Cardiac septum (tissue), 1 donor: ENCODE results near the gene PNPLA2. TPM values are rescaled to one million over a fixed set of nuclear protein-coding genes. Genes with fewer than 3 reads are reported as not detected.

ENCODE experiments used
- DNase-seq: peaks from one replicate; pipeline ENCODE4 v3.0.0-alpha.2; 2020; ENCODE audit warnings: low spot score
- intact Hi-C: fragments of 100-400 bp; cut with DNase I; formaldehyde crosslinking; loops from one replicate; pipeline ENCODE4 v1.14.0; 2022
- total RNA-seq: library from RNA; stranded (reverse); fragmentation: NEBNext Ultra II Directional; extraction: Animal tissue kit (Norgen Biotek cat#: 25700); gene quantifications from one replicate; pipeline ENCODE4 v1.2.1, GENCODE V29; 2021
- donor health status: DM: no; HTN: no; CAD: no.

Gene PNPLA2
- total RNA-seq, 1 donor from 2014 or later: 209 TPM

DNA sequence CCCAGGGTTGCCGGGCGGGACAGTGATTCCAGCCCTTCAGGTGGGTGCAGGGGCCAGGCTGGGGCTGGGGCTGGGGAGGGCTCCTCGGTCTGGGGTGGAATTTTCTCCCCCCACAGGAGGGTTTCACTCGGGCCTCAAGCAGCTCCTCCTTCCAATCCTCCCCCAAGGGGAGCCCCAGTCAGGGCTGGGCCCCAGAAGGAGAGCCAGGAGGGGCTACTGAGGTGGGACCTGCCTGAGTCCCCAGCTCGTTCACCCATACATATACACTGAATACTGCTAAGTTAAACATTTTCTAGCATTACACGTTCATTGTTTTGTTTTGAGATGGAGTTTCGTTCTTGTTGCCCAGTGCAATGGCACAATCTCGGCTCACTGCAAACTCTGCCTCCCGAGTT is 7.5 kb downstream of the PNPLA2 start:
- DNase-seq: no peak
- intact Hi-C loops: no loop called here

- no peak for DNase-seq
- intact Hi-C loops: no loop called here
Observed at GRCh38 chr11:826836-827145, 8.1 kb downstream of the PNPLA2 start.

GRCh38 chr11:827146-827896 is 8.6 kb downstream of the PNPLA2 start:
- intact Hi-C loops: no loop called here
- DNase-seq: no peak

GRCh38 chr11:827897-828192 is 9.1 kb downstream of the PNPLA2 start, which contains the start of gene CRACR2B:
Gene CRACR2B, plus strand, starts transcription at chr11:827919. Its CDS starts 689 bp downstream, at chr11:828608.
- intact Hi-C loops: no loop called here
- DNase-seq: no peak

GRCh38 chr11:828506-829175 is 9.9 kb downstream of the PNPLA2 start:
- intact Hi-C loops: no loop called here
- DNase-seq: no peak

GRCh38 chr11:829176-829846 is 10.6 kb downstream of the PNPLA2 start:
- DNase-seq: peak; percentile 83
- intact Hi-C loops: no loop called here

DNA sequence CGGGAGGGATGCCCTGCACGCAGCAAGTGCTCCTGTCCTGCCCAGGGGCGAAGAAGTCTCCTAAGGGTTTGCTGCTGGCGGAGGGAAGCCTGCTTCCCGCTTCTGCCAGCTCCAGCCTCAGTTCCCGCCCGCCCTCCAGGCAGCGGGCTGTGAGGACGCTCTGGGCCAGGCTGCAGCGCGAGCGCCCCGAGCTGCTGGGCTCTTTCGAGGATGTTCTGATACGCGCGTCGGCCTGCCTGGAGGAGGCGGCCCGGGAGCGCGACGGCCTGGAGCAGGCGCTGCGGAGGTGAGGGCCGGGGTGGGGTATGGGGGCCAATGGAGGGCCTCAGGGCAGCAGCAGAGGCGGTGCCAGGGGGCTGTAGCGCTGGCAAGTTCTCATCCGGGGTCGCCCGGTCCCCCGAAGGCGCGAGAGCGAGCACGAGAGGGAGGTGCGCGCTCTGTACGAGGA is 11.2 kb downstream of the PNPLA2 start:
- intact Hi-C loops: no loop called here
- no peak for DNase-seq

DNA sequence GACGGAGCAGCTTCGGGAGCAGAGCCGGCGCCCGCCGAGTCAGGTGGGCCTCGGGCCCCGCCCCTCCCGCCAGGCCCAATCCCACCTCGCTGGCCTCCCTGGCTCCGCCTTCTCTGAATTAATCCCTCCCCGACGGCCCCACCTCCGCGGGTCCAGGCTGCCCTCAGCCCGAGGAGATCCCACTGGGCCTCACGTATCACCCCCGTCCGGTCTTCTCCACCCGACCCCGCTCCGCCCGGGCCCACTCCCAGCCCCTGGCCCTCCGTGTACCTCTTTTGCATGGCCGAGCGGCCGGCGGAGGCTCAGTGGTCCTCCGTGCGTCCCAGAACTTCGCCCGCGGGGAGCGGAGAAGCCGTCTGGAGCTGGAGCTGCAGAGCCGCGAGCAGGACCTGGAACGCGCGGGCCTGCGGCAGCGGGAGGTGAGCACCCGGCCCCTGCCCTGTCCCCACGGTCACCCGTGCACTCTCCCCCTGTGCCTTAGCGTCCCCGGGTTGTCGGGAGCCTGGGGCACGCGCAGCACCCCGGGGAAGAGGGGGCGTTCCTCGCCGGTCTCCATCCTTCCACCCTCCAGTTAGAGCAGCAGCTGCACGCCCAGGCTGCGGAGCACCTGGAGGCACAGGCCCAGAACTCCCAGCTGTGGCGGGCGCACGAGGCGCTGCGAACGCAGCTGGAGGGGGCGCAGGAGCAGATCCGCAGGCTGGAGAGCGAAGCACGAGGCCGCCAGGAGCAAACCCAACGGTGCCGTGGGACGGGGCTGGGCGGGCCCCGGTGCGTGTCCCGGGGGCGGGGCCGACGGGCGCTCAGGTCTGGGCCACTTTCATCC is 11.8 kb downstream of the PNPLA2 start:
- intact Hi-C loops: no loop called here

GRCh38 chr11:831118-831864 is 12.6 kb downstream of the PNPLA2 start:
- intact Hi-C loops: no loop called here
- no peak for DNase-seq

More for the DNA sequence above, 11.8 kb downstream of the PNPLA2 start:
- peak; percentile 84 for DNase-seq

DNA sequence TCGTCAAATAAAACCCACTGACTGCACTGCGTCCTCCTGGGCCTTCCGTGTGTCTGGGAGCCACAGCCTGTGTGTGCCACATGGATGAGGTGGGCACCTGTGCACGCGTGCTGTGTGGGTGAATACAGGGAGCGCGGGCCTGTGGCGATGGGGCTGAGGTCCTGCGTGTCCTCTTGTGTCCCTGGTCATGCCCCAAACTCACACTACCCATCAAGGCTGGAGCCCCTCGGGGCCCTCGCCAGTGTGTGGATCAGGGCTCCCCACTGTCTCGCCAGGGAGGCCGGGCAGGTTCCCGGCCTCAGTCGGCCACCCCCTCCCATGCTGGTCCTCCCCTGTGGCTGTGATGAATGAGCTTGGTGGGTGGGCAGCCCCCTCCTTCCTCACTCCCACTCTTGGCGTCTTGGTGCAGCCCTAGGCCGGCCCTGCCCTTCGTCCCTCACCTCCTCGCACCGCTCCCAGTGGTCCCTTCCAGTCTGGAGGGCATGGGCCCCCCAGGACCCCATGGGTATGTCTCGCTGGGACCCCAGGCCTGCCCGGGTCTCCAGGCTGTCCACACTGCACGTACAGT is 13.3 kb downstream of the PNPLA2 start:
- intact Hi-C loops: no loop called here
- no peak for DNase-seq

GRCh38 chr11:832529-833113 is 13.9 kb downstream of the PNPLA2 start, which contains the start of gene CD151:
Gene CD151, plus strand, starts transcription at chr11:832952. Its CDS starts 3,118 bp downstream, at chr11:836070.
- intact Hi-C loops: no loop called here
- peak; percentile 81 for DNase-seq

- intact Hi-C loops: no loop called here
- DNase-seq: peak; percentile 85
Observed at GRCh38 chr11:833114-833791, 14.5 kb downstream of the PNPLA2 start.

DNA sequence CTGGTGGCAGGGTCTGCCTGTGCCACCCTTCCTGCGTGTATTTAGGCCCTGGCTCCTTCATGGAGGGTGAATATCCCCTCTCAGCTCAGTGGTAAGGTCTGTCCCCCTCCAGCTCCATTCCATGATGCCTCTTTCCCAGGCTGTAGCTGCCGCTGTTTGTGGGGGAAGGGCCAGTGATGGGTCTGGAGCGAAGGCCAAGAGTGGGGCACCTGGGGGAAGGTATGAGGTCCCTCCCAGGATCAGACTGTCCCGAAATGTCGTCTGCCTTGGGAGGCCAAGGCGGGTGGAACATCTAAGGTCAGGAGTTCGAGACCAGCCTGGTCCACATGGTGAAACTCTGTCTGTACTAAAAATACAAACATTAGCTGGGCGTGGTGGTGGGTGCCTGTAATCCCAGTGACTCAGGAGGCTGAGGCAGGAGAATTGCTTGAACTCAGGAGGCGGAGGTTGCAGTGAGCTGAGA is 15.2 kb downstream of the PNPLA2 start:
- intact Hi-C loops: no loop called here
- DNase-seq: no peak

DNA sequence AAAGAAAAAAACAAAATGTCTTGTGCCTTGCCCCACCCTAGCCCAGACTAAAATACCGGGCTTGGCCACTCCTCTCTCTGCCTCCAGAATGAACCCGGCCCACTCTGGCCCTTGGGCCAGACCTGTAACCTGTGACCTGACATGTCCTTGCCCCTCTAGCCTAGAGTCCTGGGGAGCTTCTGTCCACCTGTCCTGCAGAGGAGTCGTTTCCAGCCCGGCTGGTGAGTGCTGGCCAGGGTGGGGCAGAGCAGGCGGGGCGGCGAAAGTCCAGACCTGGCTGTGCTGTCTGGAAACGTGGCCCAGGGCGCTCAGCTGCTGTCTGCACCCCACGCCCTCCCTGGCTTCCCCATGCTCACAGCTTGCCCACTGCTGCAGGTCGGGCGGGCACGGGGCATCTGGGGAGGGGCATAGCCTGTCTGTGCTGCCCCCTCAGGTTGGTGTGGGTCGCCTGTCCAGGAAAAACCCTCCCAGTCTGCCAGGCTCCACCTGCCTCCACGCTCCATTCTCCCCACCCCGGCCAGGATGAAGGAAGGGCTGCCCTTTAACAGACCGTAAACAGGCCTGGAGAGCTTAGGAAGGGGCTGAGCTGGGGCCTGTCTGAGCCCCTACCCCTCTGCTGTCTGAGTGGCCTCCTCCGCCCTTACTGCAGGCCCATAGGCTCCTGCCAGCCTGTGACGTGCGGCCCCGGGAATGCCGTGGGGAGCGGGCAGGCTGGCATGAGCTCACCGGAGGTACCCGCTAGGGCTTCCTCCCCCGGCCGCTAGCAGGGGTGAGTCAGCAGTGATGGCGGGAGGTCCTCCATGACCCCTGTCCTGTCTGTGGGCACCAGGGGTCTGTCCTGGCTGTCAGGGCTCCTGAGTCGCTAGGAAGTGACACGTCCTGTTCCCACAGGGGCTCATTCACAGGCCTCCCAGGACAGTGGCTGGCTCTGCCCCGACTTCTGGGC is 15.9 kb downstream of the PNPLA2 start:
- intact Hi-C loops: no loop called here

GRCh38 chr11:836274-836673 is 17.6 kb downstream of the PNPLA2 start:
- intact Hi-C loops: no loop called here
- DNase-seq: no peak

More for the DNA sequence above, 15.9 kb downstream of the PNPLA2 start:
- DNase-seq: peak; percentile 91

- intact Hi-C loops: no loop called here
Observed at GRCh38 chr11:836700-837099, 18.0 kb downstream of the PNPLA2 start.

More at GRCh38 chr11:836700-837099, 18.0 kb downstream of the PNPLA2 start:
- no peak for DNase-seq
